Neuronal stem cell (in vitro differentiated cells): ENCODE measurements around the gene BCKDHB.

Source experiments
- DNase-seq: peaks from one replicate; pipeline ENCODE4 v3.0.0-alpha.2; 2013; ENCODE audit warnings: low spot score
- H2AFZ ChIP-seq: one replicate; pipeline ENCODE4 v1.6.1; 2013; ENCODE audit warnings: mild to moderate bottlenecking, low read length, inconsistent platforms
- H2AK5ac ChIP-seq: 2 replicates; pipeline ENCODE4 v1.6.1; 2013; ENCODE audit warnings: low read depth, mild to moderate bottlenecking, inconsistent platforms, low read length, moderate library complexity, mixed read lengths
- H2BK120ac ChIP-seq: 2 replicates; pipeline ENCODE4 v1.6.1; 2013; ENCODE audit warnings: low read depth, mild to moderate bottlenecking, inconsistent platforms, low read length, moderate library complexity, mixed read lengths
- H2BK12ac ChIP-seq: one replicate; pipeline ENCODE4 v1.6.1; 2013; ENCODE audit warnings: low read length, inconsistent platforms
- H2BK15ac ChIP-seq: 2 replicates; pipeline ENCODE4 v1.6.1; 2013; ENCODE audit warnings: mild to moderate bottlenecking, low read length, inconsistent platforms, mixed read lengths
- H2BK5ac ChIP-seq: one replicate; pipeline ENCODE4 v1.6.1; 2013; ENCODE audit warnings: inconsistent platforms, mild to moderate bottlenecking, low read length, moderate library complexity
- H3K14ac ChIP-seq: one replicate; pipeline ENCODE4 v1.6.1; 2013; ENCODE audit warnings: low read length, inconsistent platforms
- H3K18ac ChIP-seq: 2 replicates; pipeline ENCODE4 v1.6.1; 2013; ENCODE audit warnings: low read length, inconsistent platforms
- H3K23ac ChIP-seq: 2 replicates; pipeline ENCODE4 v1.6.1; 2013; ENCODE audit warnings: low read depth, mild to moderate bottlenecking, mixed read lengths, low read length, inconsistent platforms; ENCODE audit not compliant: poor library complexity
- H3K27ac ChIP-seq: replicated peaks from 3 replicates; pipeline ENCODE4 v1.5.1; 2013; ENCODE audit warnings: low read length, inconsistent platforms
- H3K27me3 ChIP-seq, 3 experiments: 2 replicates each; pipeline ENCODE4 v1.6.1; 2013; ENCODE audit warnings: low read length in 3 of 3, mild to moderate bottlenecking in 2 of 3, inconsistent platforms in 1 of 3, low read depth in 1 of 3, mixed read lengths in 1 of 3, moderate library complexity in 1 of 3; ENCODE audit not compliant: control insufficient read depth in 3 of 3, insufficient read depth in 3 of 3
- H3K36me3 ChIP-seq, 2 donors: replicated peaks in 1 of 2; 2 replicates each; pipeline ENCODE4 v1.6.1; 2013; ENCODE audit warnings: low read length in 2 of 2; ENCODE audit not compliant: control insufficient read depth in 2 of 2, insufficient read depth in 2 of 2
- H3K4ac ChIP-seq: 2 replicates; pipeline ENCODE4 v1.6.1; 2013; ENCODE audit warnings: inconsistent platforms, mild to moderate bottlenecking, low read length, moderate library complexity
- H3K4me1 ChIP-seq, 2 donors: 1 replicate in 1 of 2; 2 replicates in 1 of 2; pipeline ENCODE4 v1.6.1; 2013; ENCODE audit warnings: low read length in 2 of 2, low read depth in 1 of 2; ENCODE audit not compliant: control insufficient read depth in 2 of 2, insufficient read depth in 1 of 2
- H3K4me2 ChIP-seq: one replicate; pipeline ENCODE4 v1.6.1; 2013; ENCODE audit warnings: mild to moderate bottlenecking, low read length, inconsistent platforms; ENCODE audit not compliant: insufficient read depth, poor library complexity, severe bottlenecking
- H3K4me3 ChIP-seq, 2 donors: 2 replicates each; pipeline ENCODE4 v1.5.1; 2013; ENCODE audit warnings: low read length in 2 of 2, mild to moderate bottlenecking in 2 of 2, inconsistent platforms in 1 of 2, moderate library complexity in 1 of 2
- H3K79me1 ChIP-seq: one replicate; pipeline ENCODE4 v1.6.1; 2013; ENCODE audit warnings: low read depth, mild to moderate bottlenecking, inconsistent platforms, low read length, moderate library complexity
- H3K9ac ChIP-seq: one replicate; pipeline ENCODE4 v1.6.1; 2013; ENCODE audit warnings: mild to moderate bottlenecking, low read depth, low read length, inconsistent platforms; ENCODE audit not compliant: poor library complexity
- H3K9me3 ChIP-seq, 2 donors: replicated peaks in 1 of 2; 2 replicates each; pipeline versions ENCODE3 to v1.6.1; 2013; ENCODE audit warnings: low read length in 2 of 2, mild to moderate bottlenecking in 2 of 2, inconsistent platforms in 1 of 2, low read depth in 1 of 2, mixed read lengths in 1 of 2, moderate library complexity in 1 of 2; ENCODE audit not compliant: control insufficient read depth in 2 of 2, insufficient read depth in 1 of 2
- H4K8ac ChIP-seq: one replicate; pipeline ENCODE4 v1.6.1; 2013; ENCODE audit warnings: low read depth, mild to moderate bottlenecking, inconsistent platforms, low read length, moderate library complexity
- H4K91ac ChIP-seq: one replicate; pipeline ENCODE4 v1.6.1; 2013; ENCODE audit warnings: low read length, low read depth, mild to moderate bottlenecking, inconsistent platforms; ENCODE audit not compliant: poor library complexity
- WGBS, 2 donors: extraction: QIAGEN DNeasy Blood & Tissue Kit; methylation state at CpG; one replicate each; pipeline ENCODE4 v1.1.7; 2013; ENCODE audit warnings: missing lambda C conversion rate in 2 of 2, mixed read lengths in 1 of 2; ENCODE audit not compliant: insufficient read length in 2 of 2, insufficient replicate concordance in 1 of 2; ENCODE audit errors: extremely low coverage in 2 of 2; 5-methylcytosine and 5-hydroxymethylcytosine counted together

Gene BCKDHB

GRCh38 chr6:80388507-80388906 is 282.0 kb downstream of the BCKDHB start:
- Histone ChIP-seq H2BK120ac (no peak overlapping the region), H3K4me1 (no peaks in the 10 kb centered on the region), H3K9me3 (peaks cover 0 to 4% of the 10 kb centered on the region in 2 donors), H2AFZ (no peak overlapping the region), H3K18ac (no peak overlapping the region), H3K23ac (no peak overlapping the region), H3K14ac (no peak overlapping the region), H3K27me3 (no peaks in the 10 kb centered on the region), H3K4me3 (no peak overlapping the region), H3K4ac (no peak overlapping the region), H2BK15ac (no peak overlapping the region), H3K36me3 (no peaks in the 10 kb centered on the region), H4K91ac (no peak overlapping the region), H3K9ac (no peak overlapping the region), H3K79me1 (no peaks in the 10 kb centered on the region), H2BK12ac (no peak overlapping the region), H3K27ac (no peak overlapping the region), H4K8ac (no peak overlapping the region), H3K4me2 (no peak overlapping the region), H2AK5ac (no peak overlapping the region), H2BK5ac (no peak overlapping the region)
- no CpG with 5 or more reads among the region's 3 CpGs for WGBS, 2 donors
- DNase-seq, result no peak
